ENCODE results near the gene RPL35. TPM values are rescaled to one million over a fixed set of nuclear protein-coding genes. Genes with fewer than 3 reads are reported as not detected.

The RPL35 gene
- total and polyA plus RNA-seq, 10 of the 15 experiments (the other 5 are each of a cell fraction or from before 2014, with no cell fraction given): 2,572 to 6,300 (median 3,864) TPM

- BruUV-seq (replicated peaks): TSS peak; percentile 65
- Histone ChIP-seq H2AFZ (ENCODE audit: control insufficient read depth, low read depth, low read length) (no peak overlapping the region), H3K4me1 (ENCODE audit: control insufficient read depth, insufficient read depth, low read length) (peaks cover 19% of the 10 kb centered on the region), H3K9me3 (replicated peaks; ENCODE audit: control insufficient read depth, insufficient read depth, low read length) (no peaks in the 10 kb centered on the region), H3K27me3 (replicated peaks in 1 of 2; ENCODE audit: control insufficient read depth in 2 of 2, insufficient read depth in 2 of 2, low read length in 1 of 2) (no peaks in the 10 kb centered on the region), H3K36me3 (ENCODE audit: control insufficient read depth in 2 of 2, insufficient read depth in 2 of 2, low read length in 1 of 2) (peaks cover 11 to 15% of the 10 kb centered on the region in 2 experiments), H3K9ac (ENCODE audit: control insufficient read depth, insufficient read depth, low read length) (peak overlapping the region; percentile 98), H3K4me2 (ENCODE audit: control insufficient read depth, insufficient read depth) (peak overlapping the region; percentile 74), H3K79me2 (ENCODE audit: control insufficient read depth, insufficient read depth, low read length) (peaks cover 80% of the 10 kb centered on the region), H3K27ac (ENCODE audit: control insufficient read depth, insufficient read depth) (peak overlapping the region; percentile 94), H3K4me3 (peak overlapping the region; percentile 94), H4K20me1 (ENCODE audit: control insufficient read depth, insufficient read depth) (peaks cover 5% of the 10 kb centered on the region)
- intact Hi-C loops (cut with micrococcal nuclease; ENCODE audit: unreplicated experiment): loop anchor here (2.0 to 10.0 kb wide), 4 partner anchors 71 to 765 kb away; partner anchors contain the start of genes GOLGA1 and SCAI
- ATAC-seq (peak; percentile 52), FAIRE-seq (peak; percentile 62), DNase-seq (ENCODE audit: low read depth, low spot score) (peak; percentile 61)
- ChIA-PET POLR2A (interaction anchor here (0.8 to 5.8 kb wide), 9 partner anchors 8 to 371 kb away, joined by 3 to 92 read pairs (median 3); partner anchors contain the start of genes ARPC5L, GOLGA1, HSPA5 and RPL35), SMC1A (ENCODE audit: uncharacterized antibody, unreplicated experiment) (interaction anchor here (0.6 to 4.1 kb wide), 3 partner anchors 9 to 264 kb away, joined by 3 to 37 read pairs (median 3); partner anchors contain the start of genes ARPC5L and RPL35), RAD21 (ENCODE audit: unreplicated experiment) (interaction anchor here (0.9 to 2.3 kb wide), 5 partner anchors 9 to 248 kb away, joined by 3 to 5 read pairs (median 4); partner anchors contain the start of gene GOLGA1), CTCF (interaction anchor here (0.6 to 4.7 kb wide), 6 partner anchors 8 to 98 kb away, joined by 3 to 31 read pairs (median 4); partner anchors contain the start of genes ARPC5L, RPL35 and WDR38)
- 2% methylated on average over 12 of the region's 12 CpGs for WGBS (ENCODE audit: insufficient coverage, insufficient replicate concordance, low lambda C conversion rate, missing lambda C conversion rate)
- in situ Hi-C loops (cut with MboI): loop anchor here (25.0 kb wide), 1 partner anchor 1958 kb away; the partner anchor contains the start of genes RC3H2 and ZBTB6
- TF ChIP-seq CHD1 (IDR thresholded peaks at IDR 0.05; ENCODE audit: low read depth, low read length) (no peak), EZH2 (IDR thresholded peaks at IDR 0.05; ENCODE audit: borderline replicate concordance, control insufficient read depth, low read depth, low read length) (no peak), E2F8 (IDR thresholded peaks at IDR 0.05; ENCODE audit: low read depth, partially characterized antibody) (no peak), IRF4 (IDR thresholded peaks at IDR 0.05; ENCODE audit: low read depth, low read length) (peak; percentile 62; the same call in 1 of the 2 replicates), TAF1 (IDR thresholded peaks at IDR 0.05; ENCODE audit: borderline replicate concordance, low read depth, low read length) (peak; percentile 73), SREBF1 (IDR thresholded peaks at IDR 0.05; ENCODE audit: low read length) (no peak), PKNOX1 (IDR thresholded peaks at IDR 0.05) (no peak), REST (IDR thresholded peaks at IDR 0.05; ENCODE audit: low read depth, low read length) (no peak), ZBED1 (IDR thresholded peaks at IDR 0.05; ENCODE audit: borderline replicate concordance) (peak; percentile 86; the same call in 1 of the 2 replicates), NR2C2 (IDR thresholded peaks at IDR 0.05; ENCODE audit: borderline replicate concordance, control insufficient read depth, insufficient read length, low read depth) (no peak), PBX3 (IDR thresholded peaks at IDR 0.05; ENCODE audit: insufficient replicate concordance, low read depth, low read length) (no peak)
Observed at GRCh38 chr9:124869986-124870560, 8.3 kb upstream of the RPL35 start.

Data from GM12878 (cell line).